Stimulated activated CD4-positive, alpha-beta T cell treated with anti-CD3 and anti-CD28 coated beads, Interleukin-12 subunit alpha, Interleukin-12 subunit beta, amount 100 ng/mL, for 4 hours (primary cell): ENCODE results near the gene MAML2.
"Not testable (repeated sequence)": the region's sequence is repeated elsewhere in the genome, so short reads cannot be mapped to it uniquely, and the experiment has no call there.

Experiments used
- DNase-seq: peaks from one replicate; pipeline ENCODE4 v3.0.0-alpha.2; 2020

MAML2 gene

DNA sequence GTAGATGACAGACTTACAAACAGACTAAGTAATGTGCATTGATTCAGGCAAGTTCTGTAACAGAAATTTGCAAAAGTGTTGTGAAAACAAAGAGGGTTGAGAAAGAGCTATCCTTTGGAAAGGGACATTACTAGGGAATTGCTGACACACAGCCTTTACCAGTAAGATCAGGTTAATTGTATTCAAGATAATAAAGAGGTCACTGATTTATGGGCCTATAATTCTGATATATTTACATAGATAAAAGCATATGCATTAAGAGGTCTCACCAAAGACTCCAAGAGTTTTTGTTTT lies 138.7 kb downstream of the MAML2 start:
- no peak for DNase-seq

DNA sequence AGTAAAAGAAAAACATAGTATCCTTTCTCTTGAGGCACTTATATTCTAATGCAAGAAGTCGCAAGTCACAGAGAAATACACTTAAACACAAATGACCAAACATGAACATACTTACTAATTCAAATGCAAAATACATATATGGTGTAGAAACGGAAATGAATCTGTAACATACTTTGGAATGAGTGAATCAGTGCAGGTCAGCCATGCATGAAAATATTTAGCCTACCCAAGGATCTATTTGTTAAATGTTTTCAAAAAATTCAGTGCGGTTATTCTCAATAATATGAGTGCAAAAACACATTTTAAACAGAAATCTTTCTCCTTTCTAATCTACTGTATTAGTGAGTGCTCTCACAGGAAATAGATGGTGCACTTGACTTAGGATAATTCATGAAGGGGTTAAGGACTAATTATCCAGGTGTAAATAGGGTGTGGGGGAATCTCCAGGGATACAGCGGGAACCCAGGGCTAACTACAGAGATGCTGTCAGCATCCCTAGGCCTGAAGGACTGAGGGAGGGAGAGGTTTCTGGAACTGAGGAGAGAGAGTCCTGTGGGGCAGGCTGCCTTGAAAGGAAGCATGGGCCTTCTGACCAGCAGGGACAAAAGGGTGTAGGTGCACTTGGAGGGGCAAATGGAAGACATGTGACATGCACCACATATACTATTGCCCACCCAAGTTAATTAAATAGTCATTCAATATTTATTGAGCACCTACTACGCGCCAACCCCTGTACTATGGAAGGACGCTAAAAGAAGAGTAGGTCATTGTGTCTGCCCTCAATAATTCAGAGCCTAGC lies 139.2 kb downstream of the MAML2 start:
- DNase-seq, result no peak

DNA sequence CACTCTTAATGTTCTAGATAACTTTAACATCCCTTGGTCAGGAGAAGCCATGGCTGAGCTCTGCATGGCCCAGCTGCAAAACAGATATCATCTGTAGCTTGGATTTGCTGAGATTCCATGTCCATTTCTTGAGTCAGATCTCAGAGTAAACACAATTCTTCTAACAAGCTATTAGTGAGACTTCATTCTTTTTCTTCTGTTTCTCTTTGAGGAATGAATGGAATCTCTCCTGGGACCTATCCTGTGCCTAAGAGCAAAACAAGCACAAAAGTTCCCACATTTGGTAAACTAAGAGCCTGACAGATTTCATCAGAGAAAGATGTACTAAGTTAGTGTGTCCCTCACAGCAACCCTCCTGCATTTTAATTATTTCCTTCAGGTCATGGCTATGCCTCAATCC lies 142.8 kb downstream of the MAML2 start:
- DNase-seq, result no peak

DNA sequence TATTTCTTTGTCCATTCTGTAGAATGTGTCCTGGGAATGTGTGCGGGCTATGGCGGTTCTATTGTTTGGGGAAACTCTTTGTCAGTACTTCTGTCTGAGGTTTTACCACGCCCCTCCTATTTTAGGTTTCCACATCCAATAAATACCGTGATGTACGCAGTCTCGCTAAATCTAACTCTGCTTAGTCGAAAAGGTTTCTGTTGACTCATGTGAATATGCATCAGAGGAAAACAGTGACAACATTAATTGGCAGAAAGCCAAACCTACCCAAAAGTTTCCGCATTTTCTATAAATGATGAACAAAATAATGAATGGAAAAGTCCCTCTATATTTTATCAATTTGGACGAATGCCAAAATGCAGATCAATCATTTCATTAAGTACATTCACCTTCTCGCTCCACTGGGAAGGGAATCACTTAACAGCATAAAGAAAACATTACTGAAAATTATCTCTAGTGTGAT lies 143.4 kb downstream of the MAML2 start:
- DNase-seq, result no peak

DNA sequence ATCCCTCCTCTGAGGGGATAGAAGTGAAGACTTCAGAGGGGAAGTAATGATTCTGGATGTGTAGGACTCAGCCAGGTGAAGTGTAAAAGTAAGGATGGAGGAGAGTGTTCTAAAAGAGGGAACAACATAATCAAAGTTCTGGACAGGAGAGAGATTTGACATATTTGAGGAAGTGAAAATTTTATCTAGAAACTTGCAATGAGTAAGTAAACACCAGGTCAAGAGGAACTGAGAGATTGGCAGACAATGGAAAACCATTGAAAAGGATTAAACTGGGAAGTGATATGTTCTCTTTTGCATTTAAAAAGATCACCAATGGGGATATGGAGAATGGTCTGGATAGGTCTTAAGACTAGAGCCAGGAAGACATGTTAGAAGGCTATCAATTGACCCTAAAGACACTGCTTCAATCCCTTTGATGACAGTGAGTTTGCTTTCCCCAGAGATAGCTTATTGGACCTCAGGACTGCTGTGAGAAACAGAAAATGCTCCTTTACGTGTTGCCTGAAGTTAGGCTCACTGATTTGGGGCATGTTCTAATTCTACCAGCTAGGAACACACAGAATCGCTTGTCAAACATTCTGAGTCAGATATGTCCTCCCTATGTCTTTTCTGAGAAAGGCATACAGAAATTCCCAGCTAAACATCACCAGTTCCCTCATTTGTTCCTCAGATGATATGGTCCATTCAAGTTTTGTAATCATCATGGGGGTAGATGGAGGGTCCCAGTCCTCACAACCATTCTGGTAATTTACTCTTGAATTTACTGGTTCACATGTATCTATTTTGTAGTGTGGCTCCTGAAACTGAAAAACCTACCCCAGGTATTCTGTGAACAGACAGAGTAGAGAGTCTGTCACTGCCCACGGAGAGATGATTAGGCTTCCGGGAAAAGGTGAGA lies 144.9 kb downstream of the MAML2 start:
- no peak for DNase-seq

DNA sequence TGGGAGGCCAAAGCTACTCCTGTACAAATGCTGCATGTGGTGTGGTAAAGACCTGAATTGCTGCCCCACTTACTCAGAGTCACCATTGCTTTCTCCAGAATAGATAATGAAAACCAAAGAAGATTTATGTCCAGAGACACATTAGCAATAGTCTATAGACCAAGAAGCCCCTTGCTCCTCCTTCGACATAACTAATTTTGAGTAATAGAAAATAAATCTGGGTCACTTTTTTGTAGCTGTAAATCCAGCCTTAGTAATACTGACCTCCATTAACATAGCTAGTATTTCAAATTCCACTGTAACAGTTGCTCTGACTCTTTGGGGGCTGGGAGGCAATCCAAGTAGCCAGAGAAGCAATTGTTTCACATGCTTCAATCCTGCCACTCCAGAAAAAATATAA lies 145.9 kb downstream of the MAML2 start:
- no peak for DNase-seq

DNA sequence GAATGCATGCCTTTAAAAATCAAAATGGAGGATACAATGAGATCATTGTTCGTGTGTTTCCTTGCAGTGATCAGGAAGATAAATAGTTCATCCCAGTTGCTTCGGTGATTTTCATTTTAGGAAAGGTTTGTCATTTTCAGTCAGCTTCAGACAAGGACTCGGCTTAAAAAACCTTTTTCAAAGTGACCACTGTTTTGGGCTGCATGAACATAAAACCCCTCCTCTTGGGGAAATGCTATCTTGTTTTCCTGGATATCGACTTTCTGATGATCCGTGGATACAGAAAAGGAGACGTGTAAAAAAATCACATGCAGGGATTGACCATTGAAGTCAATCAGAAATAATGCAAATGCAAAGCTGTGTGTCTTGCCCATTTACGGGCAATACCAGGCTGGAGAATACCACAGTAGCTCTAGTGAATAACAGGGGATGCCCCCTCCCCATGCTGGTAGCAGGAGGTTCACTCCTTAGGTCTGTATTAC lies 146.8 kb downstream of the MAML2 start:
- DNase-seq, result no peak

DNA sequence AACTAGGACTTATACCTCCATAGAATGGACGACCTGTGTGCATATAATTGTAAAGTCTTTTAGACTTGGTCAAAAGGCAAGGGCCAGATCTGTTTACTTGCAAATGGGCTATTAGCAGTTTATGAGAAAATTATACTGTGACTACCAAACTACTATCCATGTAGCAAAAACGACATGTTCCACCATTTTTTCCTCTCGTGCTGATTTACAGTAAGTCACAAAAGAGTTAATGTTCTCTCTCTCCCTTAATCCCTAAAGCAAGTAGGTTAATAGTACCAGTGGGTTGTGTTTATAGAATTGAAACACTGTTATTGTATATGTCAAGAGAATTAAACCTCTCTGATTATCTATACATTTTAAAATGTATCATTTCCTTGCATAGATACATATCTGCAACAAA lies 147.3 kb downstream of the MAML2 start:
- DNase-seq, result no peak

DNA sequence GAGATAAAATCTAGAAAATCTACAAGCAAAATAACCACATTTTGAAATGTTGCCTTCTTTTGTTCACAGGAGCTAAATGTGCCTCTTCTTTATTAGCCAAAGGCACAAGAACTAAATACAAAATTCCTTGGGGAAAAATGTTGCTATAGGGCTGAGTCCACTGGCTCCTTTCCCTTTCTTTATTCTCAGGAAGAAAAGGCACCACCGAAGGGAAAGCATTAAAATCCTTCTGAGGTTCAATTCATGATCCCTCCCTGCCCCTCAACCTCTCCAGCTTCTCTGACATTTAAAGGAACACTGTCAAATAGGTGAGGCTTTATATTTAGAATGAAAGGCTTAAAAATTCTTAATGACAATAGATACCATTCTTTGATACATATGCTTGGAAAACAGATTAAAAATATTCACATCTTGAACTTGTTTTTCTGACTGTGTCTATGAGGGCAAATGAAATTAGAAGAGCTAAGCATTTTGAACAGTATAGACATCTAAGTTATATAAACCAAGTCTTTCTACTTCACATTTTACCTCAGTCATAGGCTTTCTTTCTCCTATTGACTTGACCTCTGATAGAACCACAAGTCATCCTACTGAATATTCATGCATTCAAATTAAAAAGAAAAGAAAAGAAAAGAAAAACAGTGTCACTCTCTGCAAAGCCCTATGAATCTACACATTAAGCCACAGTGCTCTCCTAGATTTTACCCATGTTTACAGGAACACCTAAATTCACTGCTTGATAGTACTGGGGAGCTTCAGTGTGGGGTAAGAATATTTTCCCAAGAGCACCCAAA lies 148.2 kb downstream of the MAML2 start:
- DNase-seq, result no peak

DNA sequence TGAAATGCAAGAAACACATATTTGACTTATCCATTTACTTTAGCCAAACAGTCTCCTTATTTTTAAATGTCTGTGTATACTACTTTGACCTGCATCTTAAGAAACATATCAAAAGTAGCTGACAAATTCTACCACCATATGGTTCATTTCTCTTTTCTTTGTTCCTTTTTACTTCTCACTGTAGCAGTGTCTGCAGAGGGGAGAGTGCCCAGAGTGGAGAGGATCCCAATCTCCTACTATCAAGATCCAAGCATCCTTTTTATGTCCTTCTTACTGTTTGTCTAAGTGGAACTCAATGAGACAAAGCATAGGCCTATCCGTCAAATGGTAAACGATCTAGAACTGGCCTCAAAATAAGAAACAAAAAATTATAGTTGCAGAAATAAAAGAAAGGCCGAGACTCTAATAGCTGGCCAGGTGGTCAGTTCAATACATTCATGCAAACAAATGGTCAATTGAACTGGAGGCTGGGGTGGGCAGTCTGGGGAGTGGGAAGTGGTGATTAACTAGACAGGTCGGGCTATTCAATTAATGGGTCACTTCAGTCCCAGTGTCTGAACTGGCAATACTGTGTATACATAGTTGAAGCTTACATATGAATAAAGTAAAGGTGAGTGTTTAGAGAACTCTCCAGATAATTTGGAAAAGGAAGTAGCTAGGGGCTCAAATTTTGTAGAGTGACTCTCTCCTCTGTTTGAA lies 149.1 kb downstream of the MAML2 start:
- no peak for DNase-seq

DNA sequence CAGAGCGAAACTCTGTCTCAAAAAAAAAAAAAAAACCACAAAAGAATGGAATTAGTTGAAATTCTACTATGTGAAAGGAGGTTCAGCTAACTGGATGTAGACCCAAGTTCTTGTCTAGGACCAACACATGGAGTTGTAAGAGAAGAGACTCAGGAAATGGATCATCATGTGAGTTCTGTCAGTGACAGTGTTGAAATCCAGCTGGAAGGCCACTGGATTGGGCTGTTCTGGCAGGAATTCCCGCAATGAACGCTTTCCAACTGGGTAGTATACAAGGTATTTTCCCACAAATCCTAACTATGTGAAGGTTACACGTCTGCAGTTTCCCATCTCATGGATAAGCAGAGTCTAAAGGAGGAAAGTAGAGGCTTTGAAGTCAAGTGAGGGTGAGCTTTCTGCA lies 151.2 kb downstream of the MAML2 start:
- no peak for DNase-seq

DNA sequence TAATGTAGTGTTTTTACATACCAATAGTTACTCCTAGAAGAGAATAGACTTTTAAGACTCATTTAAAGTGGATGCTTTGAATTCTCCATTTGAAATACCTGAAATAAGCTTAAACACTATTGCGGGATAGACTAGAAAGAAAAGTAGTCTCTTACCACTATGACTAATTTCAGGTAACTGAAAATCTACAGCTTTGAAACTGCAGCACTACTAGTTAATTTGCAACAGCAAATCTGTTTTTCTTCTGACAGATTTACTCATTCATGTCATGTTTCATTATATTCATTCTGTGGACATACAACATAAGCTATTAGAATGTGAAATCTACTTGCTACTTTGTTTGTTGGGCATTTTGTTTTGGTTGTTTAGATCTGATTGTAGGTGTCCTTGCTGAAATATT lies 153.6 kb downstream of the MAML2 start:
- DNase-seq, result no peak

DNA sequence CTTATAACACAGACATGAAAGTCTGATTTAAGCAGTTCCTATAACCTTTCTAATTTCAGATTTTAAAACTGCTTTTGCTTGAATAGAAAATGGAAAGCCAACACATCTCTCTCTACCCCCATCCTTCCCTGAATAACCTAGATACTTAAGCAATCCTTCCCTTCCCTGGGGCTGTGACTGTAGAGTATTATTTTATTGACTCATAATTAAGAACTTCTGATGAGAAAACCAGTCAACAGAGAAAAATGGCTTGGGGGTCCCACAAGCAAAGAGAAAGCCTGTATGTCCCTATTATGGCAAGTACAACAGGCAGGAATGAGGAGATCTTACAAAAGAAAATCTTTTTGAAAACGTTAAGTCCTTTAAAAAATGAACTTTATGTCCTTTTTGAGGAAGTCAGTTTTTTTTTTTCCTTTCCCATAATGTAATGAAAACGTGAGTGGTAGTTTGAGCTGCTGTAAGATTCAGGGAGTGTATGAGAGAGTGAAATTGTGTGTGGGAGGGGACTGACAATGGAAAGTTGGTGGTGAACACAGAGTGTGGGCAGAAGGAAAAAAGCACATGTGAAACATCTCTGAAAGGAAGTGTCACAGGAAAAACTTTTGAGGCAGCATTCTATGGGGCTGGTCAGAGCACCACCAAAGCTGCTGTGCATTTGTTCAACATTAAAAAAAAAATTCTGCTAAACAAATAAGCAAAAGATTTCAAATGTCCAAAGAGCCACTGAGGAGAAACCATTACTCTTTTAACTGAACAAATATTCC lies 154.6 kb downstream of the MAML2 start:
- DNase-seq, result no peak

DNA sequence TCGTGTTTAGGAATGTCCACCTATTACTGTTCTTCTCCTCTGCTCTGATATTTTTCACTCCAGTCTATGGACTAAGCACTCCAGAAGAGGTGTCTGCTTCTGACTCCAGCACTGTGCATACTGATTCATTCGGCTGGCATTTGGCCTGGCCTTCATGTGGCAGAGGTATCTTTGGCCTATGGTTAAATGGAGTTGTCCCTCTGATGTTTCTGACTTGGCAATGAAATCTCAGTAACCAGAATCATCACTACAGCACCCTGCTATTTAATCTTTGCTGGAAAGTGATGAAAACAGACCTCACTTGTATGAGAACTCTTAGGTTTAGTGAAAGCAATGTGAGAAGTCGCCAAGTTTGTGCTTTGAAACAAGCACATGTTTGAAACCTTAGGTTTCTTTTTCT lies 155.2 kb downstream of the MAML2 start:
- no peak for DNase-seq

DNA sequence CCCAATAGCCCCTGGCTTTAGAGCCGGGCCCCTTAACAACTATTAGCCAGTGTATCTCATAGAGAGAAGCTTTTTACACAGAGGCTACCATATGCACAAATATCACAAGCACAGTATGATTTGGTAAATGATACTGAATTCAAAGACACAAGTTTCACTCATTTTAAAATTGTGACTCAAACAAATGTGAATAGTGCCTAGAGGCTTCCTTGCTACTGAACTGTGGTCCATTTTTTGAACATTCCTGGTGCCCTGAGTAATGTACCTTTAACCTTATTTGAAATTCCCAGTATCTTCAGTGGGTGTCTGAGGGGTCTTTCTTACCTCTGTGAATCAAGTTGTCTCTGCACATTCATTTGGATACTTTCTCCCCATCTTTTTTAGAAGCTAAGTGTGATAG lies 156.2 kb downstream of the MAML2 start:
- DNase-seq, result no peak

DNA sequence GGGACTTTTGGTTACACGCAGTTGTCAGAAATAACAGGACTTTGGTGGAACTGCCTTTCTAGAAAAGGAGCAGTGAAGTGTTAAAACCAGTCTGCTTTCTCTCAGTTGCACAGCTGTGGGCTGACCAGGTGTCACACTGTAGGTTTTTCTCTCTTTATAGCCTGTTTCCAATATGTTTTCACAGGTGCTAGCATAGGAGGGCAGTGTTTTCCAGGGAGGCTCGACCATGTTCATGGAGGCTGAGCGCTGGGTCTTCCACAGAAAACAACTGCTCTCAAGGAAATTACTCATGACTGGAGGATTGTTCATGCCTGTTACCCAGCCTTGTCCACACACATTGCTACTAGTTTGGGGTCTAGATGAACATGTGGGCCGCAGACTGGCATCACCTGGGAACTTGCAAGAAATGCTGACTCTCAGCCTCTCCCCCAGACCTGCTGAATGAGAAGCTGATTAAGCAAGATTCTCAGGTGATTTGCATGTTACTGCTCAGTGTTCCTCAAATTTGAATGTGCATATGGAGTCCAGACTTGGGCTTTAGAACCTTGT lies 157.7 kb downstream of the MAML2 start:
- no peak for DNase-seq

DNA sequence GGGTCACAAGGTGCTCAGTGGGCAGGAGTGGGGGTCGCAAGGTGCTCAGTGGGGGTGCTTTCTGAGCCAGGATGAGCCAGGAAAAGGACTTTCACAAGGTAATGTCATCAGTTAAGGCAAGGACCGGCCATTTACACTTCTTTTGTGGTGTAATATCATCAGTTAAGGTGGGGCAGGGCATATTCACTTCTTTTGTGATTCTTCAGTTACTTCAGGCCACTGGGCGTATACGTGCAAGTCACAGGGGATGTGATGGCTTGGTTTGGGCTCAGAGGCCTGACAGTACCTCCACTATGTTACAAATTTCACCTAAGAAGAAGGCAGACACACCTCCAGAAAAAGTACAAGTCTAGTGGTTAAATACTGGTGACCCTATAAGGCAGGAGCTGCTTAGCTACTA lies 162.1 kb downstream of the MAML2 start:
- DNase-seq, result not testable (repeated sequence)

DNA sequence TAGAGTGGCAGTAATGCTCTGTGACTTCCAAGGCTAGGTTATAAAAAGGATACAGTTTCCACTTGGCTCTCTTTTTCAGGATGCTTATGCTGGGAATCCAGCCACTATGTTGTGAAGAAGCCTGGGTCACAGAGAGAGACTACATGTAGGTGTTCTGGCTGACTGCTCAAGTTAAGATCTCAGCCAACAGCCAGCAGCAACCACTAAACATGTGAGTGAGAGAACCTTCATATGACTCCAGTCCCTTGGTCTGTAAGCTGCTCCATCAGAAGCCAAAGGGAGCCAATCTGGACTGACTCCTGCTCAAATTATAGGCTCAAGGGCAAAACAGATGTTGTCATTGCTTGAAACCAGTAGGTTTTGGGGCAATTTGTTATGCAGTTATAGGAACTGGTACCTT lies 162.7 kb downstream of the MAML2 start:
- DNase-seq, result no peak

DNA sequence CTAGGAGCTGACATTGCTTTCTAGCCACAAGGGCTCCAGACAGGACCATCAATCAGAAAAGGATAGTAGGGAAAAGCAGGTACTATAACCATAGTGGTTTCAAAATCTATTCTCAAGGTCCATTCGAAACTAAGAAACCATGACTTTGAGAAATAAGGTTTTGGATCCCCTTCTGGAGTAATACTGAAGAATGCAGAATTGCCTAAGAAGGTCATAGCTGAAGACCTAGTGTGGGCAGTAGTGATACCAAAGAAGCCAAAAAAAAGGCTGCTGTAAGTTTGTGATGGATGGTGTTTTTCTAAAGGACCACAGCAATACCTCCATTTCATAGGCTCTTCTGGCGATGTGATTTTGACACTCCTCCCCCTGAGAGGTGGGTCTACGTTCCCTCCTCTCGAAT lies 163.1 kb downstream of the MAML2 start:
- DNase-seq, result no peak

DNA sequence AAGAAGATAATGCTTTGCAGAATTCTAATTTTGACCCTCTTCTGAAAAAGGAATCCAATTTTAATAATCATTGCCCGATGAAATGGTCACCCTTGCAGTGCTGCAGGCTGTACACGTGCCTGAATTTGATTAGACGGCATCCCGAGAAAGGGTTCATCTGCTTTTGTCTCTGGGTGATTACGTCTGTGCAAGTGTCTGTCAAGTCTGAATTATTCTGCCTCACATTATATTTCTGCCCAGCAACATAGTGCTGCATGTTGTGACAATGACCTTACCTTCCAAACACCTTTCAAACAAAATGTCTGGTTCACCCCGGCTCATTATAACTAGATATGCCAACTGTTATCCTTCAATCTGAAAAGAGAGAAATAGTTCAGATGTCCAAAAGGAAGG lies 164.1 kb downstream of the MAML2 start:
- no peak for DNase-seq

DNA sequence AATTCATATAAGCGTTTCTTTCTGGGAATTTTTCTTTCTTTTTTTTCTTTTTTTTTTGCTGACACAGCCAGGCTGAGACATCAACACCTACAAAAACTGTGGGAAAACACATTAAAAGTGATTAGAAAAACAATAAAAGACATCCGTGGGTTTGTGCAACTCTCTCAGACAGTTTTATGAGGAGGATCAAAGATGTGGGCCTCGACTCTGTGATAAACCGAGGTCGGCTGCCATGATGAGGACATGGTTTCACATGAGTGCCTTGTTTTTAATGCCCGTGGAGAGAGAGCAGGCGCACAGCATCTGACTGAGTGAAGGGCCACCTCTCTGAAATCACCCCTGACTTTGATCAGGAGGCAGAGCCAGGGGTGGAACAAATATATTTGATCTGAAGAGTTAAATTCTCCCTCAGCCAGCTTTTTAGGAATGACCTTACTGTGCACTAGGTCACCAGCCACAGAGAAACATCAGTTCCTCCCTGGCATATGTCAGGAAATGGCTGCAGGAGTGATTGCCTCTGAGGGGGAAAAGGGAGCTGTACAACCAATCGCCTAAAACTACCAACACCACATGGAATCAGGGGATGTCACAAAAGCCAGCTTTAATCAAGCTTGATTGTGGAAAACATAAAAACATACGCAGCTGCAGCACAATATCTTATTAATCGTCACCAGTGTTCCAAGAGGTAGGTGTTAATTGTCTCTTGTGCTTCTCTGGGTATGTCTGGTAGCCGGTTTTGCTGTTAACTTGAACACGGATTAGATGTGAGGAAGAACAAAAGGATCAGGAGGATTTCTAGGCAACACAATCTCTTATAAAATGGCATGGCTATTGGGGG lies 164.7 kb downstream of the MAML2 start:
- no peak for DNase-seq
